ENCODE results near the gene IQSEC1.

DNA sequence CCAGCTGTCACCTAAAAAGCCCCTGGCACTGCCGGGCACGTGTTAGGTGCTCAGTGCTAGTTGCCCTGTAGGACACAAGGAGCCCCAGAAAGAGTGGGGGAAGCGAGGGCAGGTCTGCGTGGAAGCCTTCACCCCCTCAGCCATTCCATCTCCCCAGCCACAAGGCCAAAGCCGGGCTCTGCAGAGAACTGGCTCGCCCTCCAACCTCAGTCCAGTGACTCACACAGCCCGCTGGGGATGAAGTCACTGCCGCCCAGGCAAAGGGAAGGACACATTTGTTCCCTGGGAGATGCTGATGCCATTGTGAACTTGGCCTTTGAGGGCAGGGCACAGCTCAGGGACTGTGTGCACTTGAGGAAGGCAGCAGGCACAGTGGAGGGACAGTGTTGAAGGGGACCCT is 48.1 kb downstream of the IQSEC1 start:
- TF ChIP-seq, protein P1, sequence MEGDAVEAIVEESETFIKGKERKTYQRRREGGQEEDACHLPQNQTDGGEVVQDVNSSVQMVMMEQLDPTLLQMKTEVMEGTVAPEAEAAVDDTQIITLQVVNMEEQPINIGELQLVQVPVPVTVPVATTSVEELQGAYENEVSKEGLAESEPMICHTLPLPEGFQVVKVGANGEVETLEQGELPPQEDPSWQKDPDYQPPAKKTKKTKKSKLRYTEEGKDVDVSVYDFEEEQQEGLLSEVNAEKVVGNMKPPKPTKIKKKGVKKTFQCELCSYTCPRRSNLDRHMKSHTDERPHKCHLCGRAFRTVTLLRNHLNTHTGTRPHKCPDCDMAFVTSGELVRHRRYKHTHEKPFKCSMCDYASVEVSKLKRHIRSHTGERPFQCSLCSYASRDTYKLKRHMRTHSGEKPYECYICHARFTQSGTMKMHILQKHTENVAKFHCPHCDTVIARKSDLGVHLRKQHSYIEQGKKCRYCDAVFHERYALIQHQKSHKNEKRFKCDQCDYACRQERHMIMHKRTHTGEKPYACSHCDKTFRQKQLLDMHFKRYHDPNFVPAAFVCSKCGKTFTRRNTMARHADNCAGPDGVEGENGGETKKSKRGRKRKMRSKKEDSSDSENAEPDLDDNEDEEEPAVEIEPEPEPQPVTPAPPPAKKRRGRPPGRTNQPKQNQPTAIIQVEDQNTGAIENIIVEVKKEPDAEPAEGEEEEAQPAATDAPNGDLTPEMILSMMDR (IDR thresholded peaks at IDR 0.05) = no peak
- TF ChIP-seq POLR2A (IDR thresholded peaks at IDR 0.05) = no peak

Measured in Peyer's patch (tissue), 4 donors.